T-helper 1 cell treated with Interleukin-12 subunit alpha and Interleukin-12 subunit beta and Interleukin-4 antibody, amounts not matched to agents 30 μg/mL and 1 μg/mL, for 36 hours (primary cell): ENCODE measurements around the gene COL4A6.

ENCODE experiments used
- H3K27ac Mint-ChIP-seq: one replicate; pipeline ENCODE4 v1.8.0; 2021; ENCODE audit warnings: mild to moderate bottlenecking, mixed read lengths
- H3K27me3 Mint-ChIP-seq: one replicate; pipeline ENCODE4 v1.8.0; 2021; ENCODE audit warnings: low read depth, mixed read lengths
- H3K36me3 Mint-ChIP-seq: one replicate; pipeline ENCODE4 v1.8.0; 2021; ENCODE audit warnings: low read depth, mixed read lengths
- H3K4me1 Mint-ChIP-seq: one replicate; pipeline ENCODE4 v1.8.0; 2021; ENCODE audit warnings: low read depth, mixed read lengths
- H3K4me3 Mint-ChIP-seq: one replicate; pipeline ENCODE4 v1.8.0; 2021; ENCODE audit warnings: mild to moderate bottlenecking, moderate library complexity, mixed read lengths
- H3K9me3 Mint-ChIP-seq: one replicate; pipeline ENCODE4 v1.8.0; 2021; ENCODE audit warnings: mixed read lengths

COL4A6 gene

GRCh38 chrX:108331126-108331909 is 106.9 kb downstream of the COL4A6 start:
- H3K27me3 Mint-ChIP-seq: no peaks in the 10 kb centered on the region
- H3K9me3 Mint-ChIP-seq: no peaks in the 10 kb centered on the region
- H3K4me1 Mint-ChIP-seq: no peaks in the 10 kb centered on the region
- H3K4me3 Mint-ChIP-seq: no peak overlapping the region
- H3K36me3 Mint-ChIP-seq: no peaks in the 10 kb centered on the region
- no peak overlapping the region for H3K27ac Mint-ChIP-seq

- Mint-ChIP-seq H3K4me1 (no peaks in the 10 kb centered on the region), H3K36me3 (no peaks in the 10 kb centered on the region), H3K27me3 (no peaks in the 10 kb centered on the region), H3K27ac (no peak overlapping the region), H3K4me3 (no peak overlapping the region), H3K9me3 (no peaks in the 10 kb centered on the region)
These were observed 114.5 kb downstream of the COL4A6 start for GRCh38 chrX:108323751-108324150.

GRCh38 chrX:108322234-108322633 is 116.0 kb downstream of the COL4A6 start:
- no peaks in the 10 kb centered on the region for H3K36me3 Mint-ChIP-seq
- H3K4me3 Mint-ChIP-seq: no peak overlapping the region
- no peaks in the 10 kb centered on the region for H3K4me1 Mint-ChIP-seq

GRCh38 chrX:108316456-108316855 is 121.8 kb downstream of the COL4A6 start:
- no peak overlapping the region for H3K4me3 Mint-ChIP-seq
- no peaks in the 10 kb centered on the region for H3K9me3 Mint-ChIP-seq
- no peaks in the 10 kb centered on the region for H3K4me1 Mint-ChIP-seq
- no peak overlapping the region for H3K27ac Mint-ChIP-seq
- H3K36me3 Mint-ChIP-seq: no peaks in the 10 kb centered on the region
- no peaks in the 10 kb centered on the region for H3K27me3 Mint-ChIP-seq

More at GRCh38 chrX:108322234-108322633, 116.0 kb downstream of the COL4A6 start:
- Mint-ChIP-seq H3K27ac (no peak overlapping the region), H3K9me3 (no peaks in the 10 kb centered on the region), H3K27me3 (no peaks in the 10 kb centered on the region)

GRCh38 chrX:108313669-108314068 is 124.6 kb downstream of the COL4A6 start:
- Mint-ChIP-seq H3K4me3 (no peak overlapping the region), H3K9me3 (no peaks in the 10 kb centered on the region), H3K27me3 (no peaks in the 10 kb centered on the region), H3K4me1 (no peaks in the 10 kb centered on the region), H3K36me3 (no peaks in the 10 kb centered on the region), H3K27ac (no peak overlapping the region)

- Mint-ChIP-seq H3K36me3 (no peaks in the 10 kb centered on the region), H3K27ac (no peak overlapping the region), H3K4me3 (no peak overlapping the region), H3K27me3 (no peaks in the 10 kb centered on the region), H3K9me3 (no peaks in the 10 kb centered on the region), H3K4me1 (no peaks in the 10 kb centered on the region)
These were observed 125.3 kb downstream of the COL4A6 start for GRCh38 chrX:108312957-108313356.

- Mint-ChIP-seq H3K4me3 (no peak overlapping the region), H3K27me3 (no peaks in the 10 kb centered on the region), H3K4me1 (no peaks in the 10 kb centered on the region), H3K36me3 (no peaks in the 10 kb centered on the region), H3K27ac (no peak overlapping the region), H3K9me3 (no peaks in the 10 kb centered on the region)
These were observed 126.2 kb downstream of the COL4A6 start for GRCh38 chrX:108312011-108312410.

- H3K4me1 Mint-ChIP-seq: no peaks in the 10 kb centered on the region
- no peaks in the 10 kb centered on the region for H3K9me3 Mint-ChIP-seq
- H3K4me3 Mint-ChIP-seq: no peak overlapping the region
- no peaks in the 10 kb centered on the region for H3K36me3 Mint-ChIP-seq
- H3K27me3 Mint-ChIP-seq: no peaks in the 10 kb centered on the region
- H3K27ac Mint-ChIP-seq: no peak overlapping the region
These were observed 127.7 kb downstream of the COL4A6 start for GRCh38 chrX:108310506-108310905.

GRCh38 chrX:108309144-108309543 is 129.1 kb downstream of the COL4A6 start:
- no peaks in the 10 kb centered on the region for H3K4me1 Mint-ChIP-seq
- H3K27me3 Mint-ChIP-seq: no peaks in the 10 kb centered on the region
- no peaks in the 10 kb centered on the region for H3K36me3 Mint-ChIP-seq
- H3K27ac Mint-ChIP-seq: no peak overlapping the region
- no peak overlapping the region for H3K4me3 Mint-ChIP-seq
- H3K9me3 Mint-ChIP-seq: no peaks in the 10 kb centered on the region

- Mint-ChIP-seq H3K4me3 (no peak overlapping the region), H3K36me3 (no peaks in the 10 kb centered on the region), H3K27me3 (no peaks in the 10 kb centered on the region), H3K9me3 (no peaks in the 10 kb centered on the region), H3K4me1 (no peaks in the 10 kb centered on the region), H3K27ac (no peak overlapping the region)
These were observed 130.8 kb downstream of the COL4A6 start for GRCh38 chrX:108307132-108308085.

- Mint-ChIP-seq H3K27ac (no peak overlapping the region), H3K9me3 (no peaks in the 10 kb centered on the region), H3K36me3 (no peaks in the 10 kb centered on the region), H3K27me3 (no peaks in the 10 kb centered on the region), H3K4me3 (no peak overlapping the region), H3K4me1 (no peaks in the 10 kb centered on the region)
These were observed 132.1 kb downstream of the COL4A6 start for GRCh38 chrX:108306086-108306485.

GRCh38 chrX:108304757-108305156 is 133.5 kb downstream of the COL4A6 start:
- Mint-ChIP-seq H3K36me3 (no peaks in the 10 kb centered on the region), H3K4me3 (no peak overlapping the region), H3K9me3 (no peaks in the 10 kb centered on the region), H3K4me1 (no peaks in the 10 kb centered on the region), H3K27ac (no peak overlapping the region), H3K27me3 (no peaks in the 10 kb centered on the region)

- Mint-ChIP-seq H3K36me3 (no peaks in the 10 kb centered on the region), H3K27me3 (no peaks in the 10 kb centered on the region), H3K9me3 (no peaks in the 10 kb centered on the region), H3K27ac (no peak overlapping the region), H3K4me1 (no peaks in the 10 kb centered on the region), H3K4me3 (no peak overlapping the region)
These were observed 134.0 kb downstream of the COL4A6 start for GRCh38 chrX:108304210-108304609.

- no peaks in the 10 kb centered on the region for H3K4me1 Mint-ChIP-seq
- H3K4me3 Mint-ChIP-seq: no peak overlapping the region
- H3K36me3 Mint-ChIP-seq: no peaks in the 10 kb centered on the region
- no peak overlapping the region for H3K27ac Mint-ChIP-seq
- no peaks in the 10 kb centered on the region for H3K9me3 Mint-ChIP-seq
- no peaks in the 10 kb centered on the region for H3K27me3 Mint-ChIP-seq
These were observed 134.5 kb downstream of the COL4A6 start for GRCh38 chrX:108303682-108304081.

GRCh38 chrX:108299704-108300103 is 138.5 kb downstream of the COL4A6 start:
- Mint-ChIP-seq H3K27me3 (no peaks in the 10 kb centered on the region), H3K4me1 (no peaks in the 10 kb centered on the region), H3K9me3 (no peaks in the 10 kb centered on the region), H3K36me3 (no peaks in the 10 kb centered on the region), H3K27ac (no peak overlapping the region), H3K4me3 (no peak overlapping the region)
